Measurements from ENCODE around the gene STARD8.
"Not testable (repeated sequence)": the region's sequence is repeated elsewhere in the genome, so short reads cannot be mapped to it uniquely, and the experiment has no call there.

Gene STARD8

GRCh38 chrX:68647156-68647957, at the start of gene STARD8:
STARD8 (plus strand) TSS chrX:68647666; CDS start chrX:68647883, 217 bp downstream.
- H3K36me3 ChIP-seq (ENCODE audit: insufficient read depth, low read length) = no peaks in the 10 kb centered on the region
- peak within 1 kb of the TSS; percentile 38 for H2AFZ ChIP-seq (ENCODE audit: low read length, unreplicated experiment)
- H3K4me3 ChIP-seq (ENCODE audit: low read depth, low read length) = peak within 1 kb of the TSS; percentile 77
- H3K79me2 ChIP-seq (ENCODE audit: control insufficient read depth, insufficient read depth, low read length, unreplicated experiment) = peaks cover 3% of the 10 kb centered on the region
- H3K4me1 ChIP-seq (ENCODE audit: control insufficient read depth, insufficient read depth, low read length, unreplicated experiment) = peaks cover 12% of the 10 kb centered on the region
- H3K27ac ChIP-seq (ENCODE audit: low read depth, low read length) = no peak within 1 kb of the TSS
- no peaks in the 10 kb centered on the region for H3K27me3 ChIP-seq (ENCODE audit: insufficient read depth, low read length)

GRCh38 chrX:68598841-68599240, 48.6 kb upstream of the STARD8 start:
- 0 out of 2 replicates have a peak, but pooled peaks cover 2% of the 10 kb centered on the region for H3K27me3 ChIP-seq (ENCODE audit: insufficient read depth, low read length)
- no peaks in the 10 kb centered on the region for H3K36me3 ChIP-seq (ENCODE audit: insufficient read depth, low read length)
- H3K79me2 ChIP-seq (ENCODE audit: control insufficient read depth, insufficient read depth, low read length, unreplicated experiment) = no peaks in the 10 kb centered on the region
- no peak overlapping the region for H3K4me3 ChIP-seq (ENCODE audit: low read depth, low read length)
- H3K27ac ChIP-seq (ENCODE audit: low read depth, low read length) = no peak overlapping the region
- no peaks in the 10 kb centered on the region for H3K4me1 ChIP-seq (ENCODE audit: control insufficient read depth, insufficient read depth, low read length, unreplicated experiment)
- no peak overlapping the region for H2AFZ ChIP-seq (ENCODE audit: low read length, unreplicated experiment)

- no peak overlapping the region for H3K4me3 ChIP-seq (ENCODE audit: low read depth, low read length)
- H2AFZ ChIP-seq (ENCODE audit: low read length, unreplicated experiment) = no peak overlapping the region
- H3K27ac ChIP-seq (ENCODE audit: low read depth, low read length) = no peak overlapping the region
- H3K27me3 ChIP-seq (ENCODE audit: insufficient read depth, low read length) = 0 out of 2 replicates have a peak, but pooled peaks cover 2% of the 10 kb centered on the region
- no peaks in the 10 kb centered on the region for H3K79me2 ChIP-seq (ENCODE audit: control insufficient read depth, insufficient read depth, low read length, unreplicated experiment)
- H3K36me3 ChIP-seq (ENCODE audit: insufficient read depth, low read length) = no peaks in the 10 kb centered on the region
- H3K4me1 ChIP-seq (ENCODE audit: control insufficient read depth, insufficient read depth, low read length, unreplicated experiment) = no peaks in the 10 kb centered on the region
Measured at GRCh38 chrX:68599256-68600152, 48.0 kb upstream of the STARD8 start.

- H3K4me3 ChIP-seq (ENCODE audit: low read depth, low read length); H2AFZ ChIP-seq (ENCODE audit: low read length, unreplicated experiment); H3K36me3 ChIP-seq (ENCODE audit: insufficient read depth, low read length); H3K27me3 ChIP-seq (ENCODE audit: insufficient read depth, low read length); H3K27ac ChIP-seq (ENCODE audit: low read depth, low read length); H3K4me1 ChIP-seq (ENCODE audit: control insufficient read depth, insufficient read depth, low read length, unreplicated experiment); H3K79me2 ChIP-seq (ENCODE audit: control insufficient read depth, insufficient read depth, low read length, unreplicated experiment): not testable (repeated sequence)
Measured at GRCh38 chrX:68604216-68604615, 43.2 kb upstream of the STARD8 start.

GRCh38 chrX:68614733-68615132, 32.7 kb upstream of the STARD8 start:
- H3K27me3 ChIP-seq (ENCODE audit: insufficient read depth, low read length); H3K79me2 ChIP-seq (ENCODE audit: control insufficient read depth, insufficient read depth, low read length, unreplicated experiment); H3K27ac ChIP-seq (ENCODE audit: low read depth, low read length); H2AFZ ChIP-seq (ENCODE audit: low read length, unreplicated experiment); H3K4me3 ChIP-seq (ENCODE audit: low read depth, low read length); H3K36me3 ChIP-seq (ENCODE audit: insufficient read depth, low read length); H3K4me1 ChIP-seq (ENCODE audit: control insufficient read depth, insufficient read depth, low read length, unreplicated experiment): not testable (repeated sequence)

GRCh38 chrX:68627986-68628385, 19.5 kb upstream of the STARD8 start:
- H2AFZ ChIP-seq (ENCODE audit: low read length, unreplicated experiment) = no peak overlapping the region
- no peaks in the 10 kb centered on the region for H3K4me1 ChIP-seq (ENCODE audit: control insufficient read depth, insufficient read depth, low read length, unreplicated experiment)
- no peaks in the 10 kb centered on the region for H3K79me2 ChIP-seq (ENCODE audit: control insufficient read depth, insufficient read depth, low read length, unreplicated experiment)
- no peaks in the 10 kb centered on the region for H3K27me3 ChIP-seq (ENCODE audit: insufficient read depth, low read length)
- H3K4me3 ChIP-seq (ENCODE audit: low read depth, low read length) = no peak overlapping the region
- no peaks in the 10 kb centered on the region for H3K36me3 ChIP-seq (ENCODE audit: insufficient read depth, low read length)
- H3K27ac ChIP-seq (ENCODE audit: low read depth, low read length) = no peak overlapping the region

GRCh38 chrX:68629936-68630335, 17.5 kb upstream of the STARD8 start:
- H3K36me3 ChIP-seq (ENCODE audit: insufficient read depth, low read length); H3K27ac ChIP-seq (ENCODE audit: low read depth, low read length); H3K4me1 ChIP-seq (ENCODE audit: control insufficient read depth, insufficient read depth, low read length, unreplicated experiment); H3K4me3 ChIP-seq (ENCODE audit: low read depth, low read length); H3K79me2 ChIP-seq (ENCODE audit: control insufficient read depth, insufficient read depth, low read length, unreplicated experiment); H3K27me3 ChIP-seq (ENCODE audit: insufficient read depth, low read length); H2AFZ ChIP-seq (ENCODE audit: low read length, unreplicated experiment): not testable (repeated sequence)

GRCh38 chrX:68631336-68631735, 16.1 kb upstream of the STARD8 start:
- Histone ChIP-seq H2AFZ (ENCODE audit: low read length, unreplicated experiment) (no peak overlapping the region), H3K4me3 (ENCODE audit: low read depth, low read length) (no peak overlapping the region), H3K36me3 (ENCODE audit: insufficient read depth, low read length) (no peaks in the 10 kb centered on the region), H3K79me2 (ENCODE audit: control insufficient read depth, insufficient read depth, low read length, unreplicated experiment) (no peaks in the 10 kb centered on the region), H3K4me1 (ENCODE audit: control insufficient read depth, insufficient read depth, low read length, unreplicated experiment) (no peaks in the 10 kb centered on the region), H3K27ac (ENCODE audit: low read depth, low read length) (no peak overlapping the region), H3K27me3 (ENCODE audit: insufficient read depth, low read length) (no peaks in the 10 kb centered on the region)

- H3K4me1 ChIP-seq (ENCODE audit: control insufficient read depth, insufficient read depth, low read length, unreplicated experiment) = no peaks in the 10 kb centered on the region
Measured at GRCh38 chrX:68632491-68632890, 15.0 kb upstream of the STARD8 start.

GRCh38 chrX:68633981-68634380, 13.5 kb upstream of the STARD8 start:
- Histone ChIP-seq H3K36me3 (ENCODE audit: insufficient read depth, low read length) (no peaks in the 10 kb centered on the region), H3K4me1 (ENCODE audit: control insufficient read depth, insufficient read depth, low read length, unreplicated experiment) (no peaks in the 10 kb centered on the region), H3K27me3 (ENCODE audit: insufficient read depth, low read length) (no peaks in the 10 kb centered on the region), H3K27ac (ENCODE audit: low read depth, low read length) (no peak overlapping the region), H2AFZ (ENCODE audit: low read length, unreplicated experiment) (no peak overlapping the region), H3K79me2 (ENCODE audit: control insufficient read depth, insufficient read depth, low read length, unreplicated experiment) (no peaks in the 10 kb centered on the region), H3K4me3 (ENCODE audit: low read depth, low read length) (no peak overlapping the region)

More at GRCh38 chrX:68632491-68632890, 15.0 kb upstream of the STARD8 start:
- no peak overlapping the region for H2AFZ ChIP-seq (ENCODE audit: low read length, unreplicated experiment)
- H3K36me3 ChIP-seq (ENCODE audit: insufficient read depth, low read length) = no peaks in the 10 kb centered on the region
- H3K4me3 ChIP-seq (ENCODE audit: low read depth, low read length) = no peak overlapping the region
- H3K27ac ChIP-seq (ENCODE audit: low read depth, low read length) = no peak overlapping the region
- H3K27me3 ChIP-seq (ENCODE audit: insufficient read depth, low read length) = no peaks in the 10 kb centered on the region
- H3K79me2 ChIP-seq (ENCODE audit: control insufficient read depth, insufficient read depth, low read length, unreplicated experiment) = no peaks in the 10 kb centered on the region

Measured in ACC112 (cell line).